ENCODE data around the gene SYNGR2. TPM values are rescaled to one million over a fixed set of nuclear protein-coding genes. Genes with fewer than 3 reads are reported as not detected.

SYNGR2 gene
- total RNA-seq, 2 experiments from 2014 or later = 160 to 170 TPM

GRCh38 chr17:78175643-78175981 lies 7.2 kb downstream of the SYNGR2 start:
- CTCF ChIA-PET = interaction anchor here (1.2 to 2.8 kb wide), 10 partner anchors 8 to 149 kb away, joined by 3 to 14 read pairs (median 4); no protein-coding TSS in a partner anchor
- POLR2A ChIA-PET = interaction anchor here (3.0 kb wide), 1 partner anchor 11 kb away, joined by 11 read pairs; the partner anchor contains the start of genes AFMID and TK1

- ChIA-PET CTCF (interaction anchor here (0.6 to 2.8 kb wide), 21 partner anchors 10 to 157 kb away, joined by 3 to 14 read pairs (median 4); partner anchors contain the start of genes AFMID and TK1), POLR2A (interaction anchor here (0.7 to 3.0 kb wide), 2 partner anchors 10 to 11 kb away, joined by 3 to 11 read pairs; partner anchors contain the start of genes AFMID and TK1)
Measured at GRCh38 chr17:78176548-78177025, 8.2 kb downstream of the SYNGR2 start.

GRCh38 chr17:78179372-78179771 lies 11.0 kb downstream of the SYNGR2 start:
- CTCF ChIA-PET = interaction anchor here (1.0 to 1.7 kb wide), 3 partner anchors 10 to 65 kb away, joined by 3 to 4 read pairs (median 4); no protein-coding TSS in a partner anchor
- POLR2A ChIA-PET = no interaction called here

- POLR2A ChIA-PET = no interaction called here
Measured at GRCh38 chr17:78180083-78180482, 11.7 kb downstream of the SYNGR2 start.

GRCh38 chr17:78180508-78180907 lies 12.1 kb downstream of the SYNGR2 start:
- ChIA-PET POLR2A (no interaction called here), CTCF (interaction anchor here (1.3 kb wide), 1 partner anchor 71 kb away, joined by 3 read pairs; no protein-coding TSS in a partner anchor)

More at GRCh38 chr17:78180083-78180482, 11.7 kb downstream of the SYNGR2 start:
- CTCF ChIA-PET = interaction anchor here (1.0 to 1.3 kb wide), 2 partner anchors 11 to 71 kb away, joined by 3 to 4 read pairs; no protein-coding TSS in a partner anchor

- CTCF ChIA-PET = interaction anchor here (0.5 to 1.8 kb wide), 4 partner anchors 13 to 78 kb away, joined by 3 to 7 read pairs (median 4); no protein-coding TSS in a partner anchor
- POLR2A ChIA-PET = interaction anchor here (0.7 kb wide), 1 partner anchor 9 kb away, joined by 4 read pairs; no protein-coding TSS in a partner anchor
Measured at GRCh38 chr17:78182504-78182903, 14.1 kb downstream of the SYNGR2 start.

GRCh38 chr17:78183916-78184315 lies 15.5 kb downstream of the SYNGR2 start:
- ChIA-PET POLR2A (interaction anchor here (0.5 kb wide), 1 partner anchor 93 kb away, joined by 6 read pairs; no protein-coding TSS in a partner anchor), CTCF (interaction anchor here (0.6 to 1.9 kb wide), 4 partner anchors 9 to 67 kb away, joined by 3 to 9 read pairs (median 5); no protein-coding TSS in a partner anchor)

GRCh38 chr17:78184351-78184750 lies 16.0 kb downstream of the SYNGR2 start:
- ChIA-PET CTCF (interaction anchor here (1.2 to 1.9 kb wide), 3 partner anchors 9 to 66 kb away, joined by 3 to 9 read pairs (median 7); no protein-coding TSS in a partner anchor), POLR2A (interaction anchor here (0.5 kb wide), 1 partner anchor 93 kb away, joined by 6 read pairs; no protein-coding TSS in a partner anchor)

GRCh38 chr17:78184868-78185267 lies 16.5 kb downstream of the SYNGR2 start:
- POLR2A ChIA-PET = no interaction called here
- CTCF ChIA-PET = interaction anchor here (1.9 kb wide), 1 partner anchor 66 kb away, joined by 9 read pairs; no protein-coding TSS in a partner anchor

- POLR2A ChIA-PET = interaction anchor here (0.6 to 2.2 kb wide), 8 partner anchors 10 to 228 kb away, joined by 3 to 11 read pairs (median 3); no protein-coding TSS in a partner anchor
- CTCF ChIA-PET = interaction anchor here (0.7 to 2.0 kb wide), 6 partner anchors 10 to 72 kb away, joined by 3 to 9 read pairs (median 4); no protein-coding TSS in a partner anchor
Measured at GRCh38 chr17:78185981-78186691, 17.8 kb downstream of the SYNGR2 start.

- POLR2A ChIA-PET = interaction anchor here (0.6 to 2.2 kb wide), 7 partner anchors 10 to 128 kb away, joined by 3 to 11 read pairs (median 3); no protein-coding TSS in a partner anchor
Measured at GRCh38 chr17:78186692-78187595, 18.6 kb downstream of the SYNGR2 start, which contains the start of the genes AFMID and TK1. Gene AFMID (plus strand): TSS chr17:78187362. CDS start chr17:78187371, 9 bp downstream. Gene TK1 (minus strand): TSS chr17:78187052. CDS start chr17:78186994, 58 bp downstream.

GRCh38 chr17:78196716-78197115 lies 28.3 kb downstream of the SYNGR2 start:
- POLR2A ChIA-PET = interaction anchor here (1.0 kb wide), 1 partner anchor 10 kb away, joined by 4 read pairs; the partner anchor contains the start of gene TK1
- CTCF ChIA-PET = interaction anchor here (0.6 to 1.6 kb wide), 2 partner anchors 20 to 38 kb away, joined by 3 to 6 read pairs; no protein-coding TSS in a partner anchor

More at GRCh38 chr17:78186692-78187595, 18.6 kb downstream of the SYNGR2 start, which contains the start of the genes AFMID and TK1:
- CTCF ChIA-PET = interaction anchor here (0.6 to 2.0 kb wide), 9 partner anchors 10 to 165 kb away, joined by 3 to 9 read pairs (median 3); no protein-coding TSS in a partner anchor

GRCh38 chr17:78197147-78197832 lies 28.9 kb downstream of the SYNGR2 start:
- CTCF ChIA-PET = interaction anchor here (0.6 kb wide), 1 partner anchor 38 kb away, joined by 3 read pairs; no protein-coding TSS in a partner anchor
- POLR2A ChIA-PET = interaction anchor here (1.0 kb wide), 1 partner anchor 11 kb away, joined by 4 read pairs; the partner anchor contains the start of gene TK1

- ChIA-PET POLR2A (no interaction called here), CTCF (no interaction called here)
Measured at GRCh38 chr17:78200451-78200850, 32.1 kb downstream of the SYNGR2 start.

- ChIA-PET POLR2A (no interaction called here), CTCF (no interaction called here)
Measured at GRCh38 chr17:78202666-78203065, 34.3 kb downstream of the SYNGR2 start.

- POLR2A ChIA-PET = no interaction called here
- CTCF ChIA-PET = no interaction called here
Measured at GRCh38 chr17:78204387-78205123, 36.2 kb downstream of the SYNGR2 start.

Measured in activated CD8-positive, alpha-beta memory T cell treated with anti-CD3 and anti-CD28 coated beads for 36 hours (primary cell).